Endodermal cell (in vitro differentiated cells): Measurements from ENCODE around the gene BCL11B. TPM values are rescaled to one million over a fixed set of nuclear protein-coding genes. Genes with fewer than 3 reads are reported as not detected.

Source experiments
- DNase-seq: peaks from one replicate; pipeline ENCODE4 v3.0.0-alpha.2; 2017
- H3K27ac ChIP-seq: 2 replicates; pipeline ENCODE4 v1.5.1; 2013; ENCODE audit warnings: mild to moderate bottlenecking, low read depth, low read length, moderate library complexity
- H3K27me3 ChIP-seq: 2 replicates; pipeline ENCODE4 v1.6.1; 2013; ENCODE audit warnings: mild to moderate bottlenecking, low read length, moderate library complexity; ENCODE audit not compliant: insufficient read depth, control insufficient read depth, poor library complexity, severe bottlenecking
- H3K36me3 ChIP-seq: 2 replicates; pipeline ENCODE4 v1.7.0; 2013; ENCODE audit warnings: mild to moderate bottlenecking, low read length, moderate library complexity; ENCODE audit not compliant: control insufficient read depth, insufficient read depth
- H3K4me1 ChIP-seq: one replicate; pipeline ENCODE4 v1.7.0; 2013; ENCODE audit warnings: low read length; ENCODE audit not compliant: control insufficient read depth, insufficient read depth
- H3K4me3 ChIP-seq: 2 replicates; pipeline ENCODE4 v1.5.1; 2013; ENCODE audit warnings: mild to moderate bottlenecking, low read length, moderate library complexity
- H3K9ac ChIP-seq: 2 replicates; pipeline ENCODE4 v1.6.1; 2013; ENCODE audit warnings: mild to moderate bottlenecking, low read length, moderate library complexity; ENCODE audit not compliant: poor library complexity, severe bottlenecking; ENCODE audit errors: extremely low read depth
- H3K9me3 ChIP-seq: 2 replicates; pipeline ENCODE4 v1.6.1; 2013; ENCODE audit warnings: mild to moderate bottlenecking, low read length, moderate library complexity; ENCODE audit not compliant: control insufficient read depth
- H3K27ac Mint-ChIP-seq: 2 replicates; pipeline ENCODE4 v1.8.0; 2020; ENCODE audit warnings: mixed read lengths
- H3K27me3 Mint-ChIP-seq: 2 replicates; pipeline ENCODE4 v1.8.0; 2021; ENCODE audit warnings: mild to moderate bottlenecking, mixed read lengths; ENCODE audit not compliant: insufficient read depth
- H3K36me3 Mint-ChIP-seq: 2 replicates; pipeline ENCODE4 v1.8.0; 2020; ENCODE audit warnings: low read depth, mixed read lengths
- H3K4me1 Mint-ChIP-seq: 2 replicates; pipeline ENCODE4 v1.8.0; 2020; ENCODE audit warnings: mixed read lengths
- H3K4me3 Mint-ChIP-seq: 2 replicates; pipeline ENCODE4 v1.8.0; 2020; ENCODE audit warnings: mild to moderate bottlenecking, moderate library complexity, mixed read lengths
- H3K9me3 Mint-ChIP-seq: 2 replicates; pipeline ENCODE4 v1.8.0; 2020; ENCODE audit warnings: mild to moderate bottlenecking, mixed read lengths
- CTCF ChIP-seq: fragments of 200-600 bp; sonication (generic); conservative IDR thresholded peaks from 2 replicates; pipeline ENCODE4 v1.5.0; 2021; ENCODE audit warnings: antibody characterized with exemption, mild to moderate bottlenecking
- WGBS, 2 experiments: methylation state at CpG; one replicate each; pipeline versions ENCODE4 v1.1.5 to v1.1.7; 2013; ENCODE audit warnings: missing lambda C conversion rate in 2 of 2, mixed read lengths in 1 of 2; ENCODE audit not compliant: insufficient coverage in 1 of 2, insufficient read length in 1 of 2; 5-methylcytosine and 5-hydroxymethylcytosine counted together
- total RNA-seq, 2 donors: library from RNA; stranded (reverse); fragmentation: NEBNext Ultra II Directional in 1 of 2; extraction: Animal tissue kit (Norgen Biotek cat#: 25700) in 1 of 2; gene quantifications; 2 replicates in 1 of 2; 3 replicates in 1 of 2; pipeline ENCODE4 v1.2.1, GENCODE V29; 2021

The BCL11B gene
- total RNA-seq, 2 donors from 2014 or later: 5.7 to 6.0 TPM

- H3K36me3 Mint-ChIP-seq: no peaks in the 10 kb centered on the region
- 93% methylated on average over 2 of the region's 2 CpGs; no CpG with 5 or more reads in 1 of the 2 experiments for WGBS, 2 experiments
- Histone ChIP-seq H3K9ac (no peak overlapping the region), H3K27me3 (no peaks in the 10 kb centered on the region), H3K36me3 (no peaks in the 10 kb centered on the region), H3K9me3 (no peaks in the 10 kb centered on the region), H3K4me3 (no peak overlapping the region), H3K27ac (no peak overlapping the region), H3K4me1 (no peaks in the 10 kb centered on the region)
- DNase-seq: peak; percentile 7
- no peak overlapping the region for H3K4me3 Mint-ChIP-seq
- no peaks in the 10 kb centered on the region for H3K9me3 Mint-ChIP-seq
- no peak for TF ChIP-seq CTCF
- no peaks in the 10 kb centered on the region for H3K4me1 Mint-ChIP-seq
- H3K27ac Mint-ChIP-seq: no peak overlapping the region
- no peaks in the 10 kb centered on the region for H3K27me3 Mint-ChIP-seq
These were observed 121.8 kb downstream of the BCL11B start for GRCh38 chr14:99150236-99150635.

DNA sequence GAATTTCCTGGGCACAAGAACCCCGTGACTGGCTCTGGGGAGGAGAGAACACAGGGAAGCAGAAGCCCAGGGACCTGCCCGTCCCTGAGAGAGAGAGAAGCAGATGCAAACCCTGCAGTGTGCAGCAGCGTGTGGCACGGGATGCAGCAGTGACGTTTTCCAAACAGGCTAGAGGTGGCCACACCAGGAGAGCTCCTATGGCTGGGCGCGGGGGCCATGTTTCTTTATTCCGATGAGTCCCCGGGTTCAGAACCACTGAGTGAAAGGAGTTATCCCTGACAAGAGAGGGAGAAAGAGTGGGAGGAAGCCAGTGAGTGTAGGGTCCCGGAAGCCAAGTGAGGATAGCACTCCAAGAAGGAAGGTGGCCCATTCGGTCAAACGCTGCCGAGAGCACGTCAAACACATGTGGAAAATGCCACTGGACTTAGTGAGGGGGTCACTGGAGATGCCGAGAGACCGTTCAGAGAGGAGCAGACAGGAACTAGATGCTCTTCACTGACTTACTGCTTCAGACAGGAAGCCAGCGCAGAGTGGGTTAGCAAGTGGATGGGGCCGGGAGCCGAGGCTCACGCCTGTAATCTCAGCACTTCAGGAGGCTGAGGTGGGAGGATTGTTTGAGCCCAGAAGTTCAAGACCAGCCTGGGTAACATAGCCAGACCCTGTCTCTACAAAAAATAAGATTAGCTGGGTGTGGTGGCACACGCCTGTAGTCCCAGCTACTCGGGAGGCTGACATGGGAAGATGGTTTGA is 123.0 kb downstream of the BCL11B start:
- Histone ChIP-seq H3K9me3 (no peaks in the 10 kb centered on the region), H3K27me3 (no peaks in the 10 kb centered on the region), H3K27ac (no peak overlapping the region), H3K4me1 (no peaks in the 10 kb centered on the region), H3K4me3 (no peak overlapping the region), H3K9ac (no peak overlapping the region), H3K36me3 (no peaks in the 10 kb centered on the region)
- DNase-seq: peak; percentile 32
- no peaks in the 10 kb centered on the region for H3K36me3 Mint-ChIP-seq
- TF ChIP-seq CTCF: no peak
- no peaks in the 10 kb centered on the region for H3K27me3 Mint-ChIP-seq
- no peak overlapping the region for H3K27ac Mint-ChIP-seq
- H3K9me3 Mint-ChIP-seq: no peaks in the 10 kb centered on the region
- 94 to 96% methylated on average over 18 to 22 of the region's 22 CpGs for WGBS, 2 experiments
- H3K4me1 Mint-ChIP-seq: peaks cover 5% of the 10 kb centered on the region
- H3K4me3 Mint-ChIP-seq: no peak overlapping the region

GRCh38 chr14:99148131-99148530 is 123.9 kb downstream of the BCL11B start:
- Histone ChIP-seq H3K36me3 (no peaks in the 10 kb centered on the region), H3K27ac (no peak overlapping the region), H3K4me1 (peaks cover 6% of the 10 kb centered on the region), H3K9ac (no peak overlapping the region), H3K4me3 (no peak overlapping the region), H3K9me3 (no peaks in the 10 kb centered on the region), H3K27me3 (no peaks in the 10 kb centered on the region)
- Mint-ChIP-seq H3K27ac (no peak overlapping the region), H3K4me1 (peaks cover 7% of the 10 kb centered on the region), H3K36me3 (no peaks in the 10 kb centered on the region), H3K9me3 (no peaks in the 10 kb centered on the region), H3K27me3 (no peaks in the 10 kb centered on the region), H3K4me3 (no peak overlapping the region)
- TF ChIP-seq CTCF: no peak
- WGBS, 2 experiments: 89 to 91% methylated on average over 5 to 8 of the region's 8 CpGs
- DNase-seq: peak; percentile 27
